Measurements from ENCODE around the gene TRIM27.
"Not testable (repeated sequence)": the region's sequence is repeated elsewhere in the genome, so short reads cannot be mapped to it uniquely, and the experiment has no call there.

TRIM27 gene

GRCh38 chr6:28864326-28864923 lies 59.4 kb downstream of the TRIM27 start:
- no peak for DNase-seq (ENCODE audit: low spot score)

DNA sequence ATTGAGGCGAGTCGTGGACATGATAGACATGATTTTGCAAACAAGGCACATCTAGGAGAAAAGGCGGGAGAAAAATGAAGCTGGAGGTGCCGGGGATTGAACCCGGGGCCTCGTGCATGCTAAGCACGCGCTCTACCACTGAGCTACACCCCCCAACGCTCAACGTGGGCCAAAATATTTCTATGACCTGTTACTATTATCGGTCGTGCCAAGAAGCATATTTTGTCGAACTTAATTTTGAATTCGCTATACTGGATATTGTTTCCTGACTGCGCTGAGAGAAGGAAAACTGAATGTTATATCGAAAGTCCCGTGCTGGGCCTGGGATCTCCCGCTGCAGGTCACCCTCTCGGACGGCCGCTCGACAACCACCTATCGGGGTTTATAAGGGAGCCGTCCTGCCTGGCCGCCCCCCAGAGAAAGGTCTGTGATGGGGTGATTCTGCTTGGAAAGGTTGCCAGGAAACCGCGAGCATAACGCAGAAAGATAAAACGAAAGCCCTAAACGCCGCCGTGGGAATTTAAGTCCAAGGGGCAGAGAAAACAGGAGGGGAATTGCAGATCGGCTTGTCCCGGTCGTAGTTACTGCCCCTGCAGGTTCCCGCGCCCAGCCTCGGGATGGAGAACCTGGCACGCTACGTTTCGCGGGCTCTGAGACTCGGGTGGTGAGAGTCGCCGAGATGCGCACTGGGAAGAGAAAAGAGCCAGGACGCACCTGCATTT lies 60.0 kb downstream of the TRIM27 start:
- DNase-seq (ENCODE audit: low spot score) = peak; percentile 90

GRCh38 chr6:28862077-28862476 lies 61.7 kb downstream of the TRIM27 start:
- DNase-seq (ENCODE audit: low spot score) = no peak

GRCh38 chr6:28861339-28861738 lies 62.4 kb downstream of the TRIM27 start:
- DNase-seq (ENCODE audit: low spot score) = no peak

DNA sequence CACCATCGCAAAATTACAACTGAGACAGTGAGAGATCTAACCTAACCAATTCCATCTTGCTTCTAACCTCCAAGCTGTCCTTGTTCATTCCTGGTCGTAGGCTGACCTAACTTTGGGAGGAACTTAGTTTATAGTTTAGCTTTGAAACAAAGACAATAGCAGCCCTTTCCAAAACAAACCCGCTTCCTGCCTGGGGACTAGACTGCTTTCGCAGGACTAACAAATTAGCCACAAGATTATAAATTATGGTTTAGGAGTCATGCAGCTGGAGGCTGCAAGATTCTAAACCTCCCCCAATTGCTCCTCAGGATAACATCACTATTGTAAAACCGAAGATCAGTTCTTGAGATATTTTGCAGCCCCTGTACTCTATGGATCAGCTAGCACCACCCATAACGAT lies 63.2 kb downstream of the TRIM27 start:
- no peak for DNase-seq (ENCODE audit: low spot score)

- DNase-seq (ENCODE audit: low spot score) = no peak
Measured at GRCh38 chr6:28858963-28859362, 64.8 kb downstream of the TRIM27 start.

GRCh38 chr6:28856620-28857005 lies 67.2 kb downstream of the TRIM27 start:
- DNase-seq (ENCODE audit: low spot score) = no peak

DNA sequence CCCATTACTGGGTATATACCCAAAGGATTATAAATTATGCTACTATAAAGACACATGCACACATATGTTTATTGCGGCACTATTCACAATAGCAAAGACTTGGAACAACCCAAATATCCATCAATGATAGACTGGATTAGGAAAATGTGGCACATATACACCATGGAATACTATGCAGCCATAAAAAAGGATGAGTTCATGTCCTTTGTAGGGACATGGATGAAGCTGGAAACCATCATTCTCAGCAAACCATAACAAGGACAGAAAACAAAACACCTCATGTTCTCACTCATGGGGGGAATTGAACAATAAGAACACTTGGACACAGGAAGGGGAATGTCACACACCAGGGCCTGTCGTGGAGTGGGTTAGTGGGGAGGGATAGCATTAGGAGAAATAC lies 69.4 kb downstream of the TRIM27 start:
- not testable (repeated sequence) for DNase-seq (ENCODE audit: low spot score)
